HG03575 (cell line): Measurements from ENCODE around the gene ATP2C2.

ENCODE experiments used
- ATAC-seq: cut with Tn5 transposase; IDR thresholded peaks from one replicate; pipeline ENCODE4 v1.9.1; 2021; ENCODE audit not compliant: unreplicated experiment, insufficient number of reproducible peaks, low FRiP score; ENCODE audit errors: extremely low read depth

The ATP2C2 gene

DNA sequence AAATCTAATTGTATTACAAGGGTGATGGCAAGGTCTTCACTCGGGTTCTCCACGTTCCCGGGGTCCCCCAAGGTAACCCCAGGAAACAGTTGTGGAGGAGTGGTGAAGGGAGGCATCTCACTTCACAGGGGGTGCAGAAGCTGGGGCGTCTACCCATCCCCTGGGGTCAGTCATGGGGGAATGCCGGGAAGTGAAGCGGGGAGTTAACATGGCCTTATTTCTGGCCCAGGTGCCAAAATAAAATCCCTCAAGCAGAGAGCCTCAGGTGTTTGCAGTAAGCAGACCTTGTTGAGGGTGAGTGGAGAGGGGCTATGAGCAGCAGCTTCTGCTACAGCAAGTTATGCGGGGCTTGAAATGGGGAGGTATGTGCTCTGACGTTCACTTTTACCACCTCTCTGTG lies 9.0 kb upstream of the ATP2C2 start:
- no peak for ATAC-seq

- no peak for ATAC-seq
Observed at GRCh38 chr16:84360170-84360569, 8.2 kb upstream of the ATP2C2 start.

DNA sequence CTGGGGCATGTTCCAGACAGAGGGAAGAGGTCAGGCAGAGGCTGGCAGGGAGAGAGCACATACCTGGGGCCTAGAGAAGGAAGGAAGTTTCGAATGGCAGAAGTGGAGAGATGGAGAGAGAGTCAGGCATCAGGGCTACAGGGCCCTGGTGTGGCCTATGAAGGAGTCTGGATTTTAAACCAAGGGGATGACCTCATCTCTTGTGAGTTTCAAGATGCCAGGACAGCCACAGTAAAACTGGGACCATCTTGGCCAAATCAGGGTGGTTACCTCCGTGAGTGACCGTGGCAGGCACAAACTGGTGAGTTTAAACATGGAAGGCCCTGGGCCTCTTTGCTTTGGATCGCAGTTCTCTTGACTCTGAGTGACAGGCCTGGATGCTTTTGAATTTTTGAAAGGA lies 7.6 kb upstream of the ATP2C2 start:
- no peak for ATAC-seq

DNA sequence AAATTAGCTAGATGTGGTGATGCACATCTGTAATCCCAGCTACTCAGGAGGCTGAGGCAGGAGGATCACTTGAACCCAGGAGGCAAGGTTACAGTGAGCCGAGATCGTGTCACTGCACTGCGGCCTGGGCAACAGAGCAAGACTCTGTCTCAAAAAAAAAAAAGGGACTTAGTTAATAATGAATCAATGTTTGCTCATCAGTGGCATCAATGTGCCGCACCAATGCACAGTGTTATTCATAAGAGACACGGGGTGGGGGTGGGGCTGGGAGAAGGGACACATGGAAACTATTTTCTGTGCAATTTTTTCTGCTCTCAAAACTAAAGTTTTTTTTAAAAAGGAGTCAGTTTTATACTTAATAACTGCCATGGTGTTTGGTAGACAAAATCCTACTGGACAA lies 6.8 kb upstream of the ATP2C2 start:
- no peak for ATAC-seq

GRCh38 chr16:84362471-84362941 lies 5.8 kb upstream of the ATP2C2 start:
- no peak for ATAC-seq

- ATAC-seq = no peak
Observed at GRCh38 chr16:84366208-84366607, 2.1 kb upstream of the ATP2C2 start.

- no peak for ATAC-seq
Observed at GRCh38 chr16:84367297-84367680, 1.0 kb upstream of the ATP2C2 start.

DNA sequence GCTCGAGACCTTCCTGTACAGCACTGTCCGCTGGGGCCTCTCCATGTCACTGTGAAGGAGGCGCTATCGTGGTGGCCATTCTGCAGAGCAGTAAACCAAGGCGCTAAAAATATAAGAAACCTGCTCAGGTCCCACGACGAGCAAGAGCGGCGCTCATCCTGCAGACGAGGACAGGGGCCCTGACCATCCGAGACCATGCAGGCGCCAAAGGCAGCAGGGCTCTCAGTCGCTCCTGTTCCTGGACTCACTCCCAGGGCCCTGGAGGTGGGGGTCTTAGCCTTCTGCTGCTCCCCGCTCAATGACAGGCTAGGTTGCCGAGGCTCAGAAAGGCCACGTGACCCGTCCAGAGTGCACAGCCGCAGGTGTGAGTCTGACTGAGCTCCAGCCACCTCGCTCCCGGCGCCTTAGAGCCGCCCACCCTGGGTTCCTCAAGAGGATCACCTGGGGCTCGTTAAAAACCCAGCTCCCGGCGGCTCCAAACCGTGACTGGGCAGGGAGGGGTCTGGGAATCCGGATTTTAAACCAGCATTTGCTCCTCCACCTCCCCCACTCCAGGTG lies 509 bp upstream of the ATP2C2 start:
- no peak for ATAC-seq

DNA sequence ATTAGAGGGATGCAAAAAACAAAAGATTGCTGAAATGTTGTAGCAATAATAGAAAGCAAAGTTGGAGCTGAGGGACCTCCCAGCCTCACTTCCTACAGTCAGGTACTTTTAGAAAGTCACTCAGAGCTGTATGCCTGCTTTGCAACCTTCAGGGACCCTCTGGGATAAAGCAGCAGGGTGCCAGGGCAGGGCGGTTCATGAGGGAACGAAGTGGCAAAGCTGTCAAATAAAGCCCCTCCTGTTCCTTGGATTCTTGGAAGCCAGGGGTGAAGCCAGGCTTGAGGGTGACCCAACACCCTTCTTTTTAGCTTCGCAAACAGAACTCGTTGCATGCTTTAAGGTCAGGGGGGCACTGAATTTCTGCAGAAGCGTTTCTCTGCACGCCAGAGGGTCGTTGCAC lies 767 bp downstream of the ATP2C2 start:
- no peak for ATAC-seq

DNA sequence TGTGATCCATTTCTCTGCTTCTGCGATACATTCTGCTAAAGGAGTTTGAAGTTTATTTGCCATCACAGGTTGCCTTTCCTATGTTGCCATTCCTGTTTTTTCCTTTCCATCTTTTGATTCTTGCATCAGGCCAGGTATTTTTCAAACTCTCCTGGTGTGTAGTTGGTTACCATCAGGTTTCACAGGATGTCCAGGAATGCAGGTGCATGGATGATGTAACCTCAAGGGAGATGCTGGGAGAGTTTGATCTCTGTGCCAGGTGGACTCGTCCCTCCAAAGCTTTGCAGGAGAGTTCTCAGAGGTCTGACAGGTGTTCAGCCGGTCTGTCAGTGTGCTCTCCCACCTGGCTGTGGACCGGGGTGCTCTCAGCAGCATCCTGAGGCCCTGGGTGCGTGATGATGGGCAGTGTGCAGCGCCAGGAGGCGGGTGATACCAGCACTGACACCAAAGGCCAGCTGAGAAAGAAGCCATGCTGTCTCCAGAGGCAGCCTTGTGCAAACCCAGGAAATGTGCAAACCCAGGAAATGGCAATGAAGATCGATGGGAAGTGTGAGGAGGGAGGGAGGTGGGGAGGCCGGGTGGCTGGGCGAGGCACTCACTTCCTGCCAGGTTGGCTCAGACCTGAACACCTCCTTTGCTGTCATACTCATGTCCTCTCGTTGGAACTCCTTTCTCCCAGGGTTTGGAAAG lies 1.7 kb downstream of the ATP2C2 start:
- ATAC-seq = no peak

DNA sequence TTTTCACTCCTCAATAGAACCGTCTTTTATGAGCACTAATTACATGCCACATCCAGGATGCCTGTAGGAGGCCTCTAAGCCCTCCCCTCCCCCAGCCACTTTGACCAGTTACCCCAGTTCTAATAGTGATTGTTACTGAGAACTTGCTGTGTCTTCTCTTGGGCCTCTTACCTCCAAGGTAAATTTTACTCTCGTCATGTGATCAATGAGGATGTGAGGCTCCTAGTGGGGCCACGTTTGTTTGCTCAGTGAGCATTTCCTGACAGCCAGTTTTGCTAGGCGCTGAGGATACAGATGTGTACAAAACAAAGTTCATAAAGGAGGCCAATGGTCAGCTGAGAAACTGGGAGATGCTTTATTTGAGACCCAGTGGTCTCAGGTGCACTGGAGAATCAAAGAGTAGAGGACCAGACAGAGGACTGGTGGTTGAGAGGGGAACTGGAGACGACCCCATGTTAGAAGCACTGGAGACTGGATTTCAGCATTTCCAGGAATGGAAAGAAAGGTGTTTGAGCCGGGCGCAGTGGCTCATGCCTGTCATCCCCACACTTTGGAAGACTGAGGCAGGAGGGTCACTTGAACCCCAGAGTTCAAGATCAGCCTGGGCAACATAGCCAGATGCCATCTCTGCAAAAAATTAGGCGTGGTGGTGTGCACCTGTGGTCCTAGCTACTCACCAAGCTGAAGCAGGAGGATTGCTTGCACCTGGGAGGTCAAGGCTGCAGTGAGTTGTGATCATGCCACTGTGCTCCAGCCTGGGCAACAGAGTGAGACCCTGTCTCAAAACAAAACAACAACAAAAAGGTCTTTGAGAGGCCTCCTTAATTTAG lies 2.6 kb downstream of the ATP2C2 start:
- ATAC-seq = no peak

- no peak for ATAC-seq
Observed at GRCh38 chr16:84371553-84371865, 3.2 kb downstream of the ATP2C2 start.

DNA sequence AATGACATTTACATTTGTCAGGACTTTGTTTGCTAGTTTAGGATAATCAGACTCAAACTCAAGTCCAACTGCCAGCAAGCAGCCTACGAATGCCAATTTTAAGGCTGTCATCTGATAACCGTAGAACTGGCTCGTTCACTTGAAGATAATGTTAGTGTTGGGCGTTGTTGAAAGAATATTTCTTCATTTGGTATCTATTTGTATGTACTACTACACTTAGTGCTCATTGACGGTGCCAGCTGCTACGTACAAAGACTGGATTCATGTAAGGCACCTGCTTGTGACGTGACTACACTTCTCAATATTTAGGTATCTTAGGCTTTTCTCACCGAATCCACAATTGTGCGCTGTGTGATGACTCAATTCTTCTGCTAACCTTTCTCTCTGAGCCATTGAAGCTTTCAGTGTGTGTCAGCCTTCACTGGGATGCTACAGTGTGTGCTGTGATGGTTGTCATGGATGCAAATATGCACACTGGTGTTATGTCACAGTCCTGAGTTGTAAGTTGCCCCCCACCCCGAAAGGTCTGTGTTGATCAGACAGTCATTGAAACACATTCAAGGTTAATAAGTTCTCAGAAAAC lies 5.7 kb downstream of the ATP2C2 start:
- ATAC-seq = no peak

DNA sequence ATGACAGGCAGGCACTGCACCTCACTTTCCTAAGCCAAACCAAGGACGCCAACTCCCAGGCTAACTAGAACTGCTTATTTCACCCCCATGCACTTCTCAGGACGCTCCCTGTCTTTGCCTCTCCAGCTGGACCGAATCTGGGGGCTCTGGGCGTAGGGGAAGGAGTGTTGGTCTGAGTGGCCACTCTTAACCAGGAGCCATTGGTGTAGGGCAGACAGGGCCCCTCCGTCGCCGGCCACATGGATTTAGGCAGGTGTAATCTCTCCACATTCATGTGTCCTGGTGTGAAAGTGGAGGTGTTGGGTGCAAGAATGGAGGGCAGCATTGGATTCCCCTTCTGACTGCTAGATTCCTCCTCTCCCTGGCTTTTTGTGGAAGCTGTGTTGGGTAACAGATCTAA lies 9.8 kb downstream of the ATP2C2 start:
- no peak for ATAC-seq

GRCh38 chr16:84378567-84378966 lies 10.2 kb downstream of the ATP2C2 start:
- ATAC-seq = no peak

DNA sequence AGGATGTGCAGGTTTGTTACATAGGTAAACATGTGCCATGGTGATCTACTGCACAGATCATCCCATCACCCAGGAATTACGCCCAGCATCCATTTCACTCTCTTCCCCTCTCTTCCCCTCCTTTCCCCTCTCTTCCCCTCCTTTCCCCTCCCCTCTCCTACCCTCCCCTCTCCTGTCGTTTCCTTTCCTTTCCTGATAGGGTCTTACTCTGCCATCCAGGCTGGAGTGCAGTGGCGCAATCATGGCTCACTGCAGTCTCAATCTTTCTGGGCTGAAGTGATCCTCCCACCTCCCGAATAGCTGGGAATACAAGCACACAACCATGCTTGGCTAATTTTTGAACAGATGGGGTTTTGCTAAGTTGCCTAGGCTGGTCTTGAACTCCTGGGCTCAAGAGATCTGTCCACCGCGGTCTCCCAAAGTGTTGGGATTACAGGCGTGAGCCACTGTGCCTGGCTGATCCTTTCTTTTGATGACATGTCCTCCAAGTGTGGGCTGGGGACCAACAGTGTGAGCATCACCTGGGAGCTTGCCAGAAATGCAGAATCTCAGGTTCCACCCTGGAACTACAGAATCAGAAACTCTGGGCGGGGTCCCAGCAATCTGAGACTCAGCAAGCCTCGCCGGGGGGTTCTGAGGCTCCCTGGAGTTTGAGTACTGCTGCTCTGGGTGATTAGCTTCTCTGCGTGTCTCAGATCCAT lies 10.8 kb downstream of the ATP2C2 start:
- ATAC-seq = no peak

DNA sequence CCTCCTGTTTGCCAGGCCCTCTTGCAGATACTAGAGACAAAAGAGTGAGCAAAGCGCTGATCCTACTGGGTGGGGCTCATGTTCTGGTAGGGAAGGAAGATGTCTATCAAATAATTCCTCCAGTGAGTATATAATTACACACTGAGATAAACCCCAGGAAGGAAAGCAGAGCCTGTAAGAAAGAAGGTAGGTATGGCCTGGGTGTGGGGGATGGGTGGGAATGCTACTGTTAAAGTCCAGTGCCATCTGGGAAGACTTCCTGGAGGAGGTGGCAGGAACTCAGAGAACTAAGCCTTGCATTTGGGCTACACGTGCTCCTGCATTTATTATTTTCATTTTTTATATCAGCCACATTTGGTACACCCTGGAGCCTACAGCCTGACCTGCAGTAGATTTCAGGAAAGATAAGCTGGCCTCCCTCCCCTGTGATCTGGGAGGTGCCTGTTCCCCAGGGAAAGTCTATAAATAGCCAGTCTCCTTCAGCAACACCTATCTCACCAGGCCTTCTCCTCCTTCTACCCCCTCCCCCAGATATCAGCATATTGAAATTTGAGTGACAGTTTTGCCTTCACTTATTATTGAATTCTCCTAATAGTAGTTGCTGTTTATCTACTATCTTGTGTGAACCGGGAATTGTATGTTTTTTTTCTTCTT lies 11.5 kb downstream of the ATP2C2 start:
- ATAC-seq = no peak

- ATAC-seq = no peak
Observed at GRCh38 chr16:84380405-84380804, 12.1 kb downstream of the ATP2C2 start.

GRCh38 chr16:84382396-84382795 lies 14.1 kb downstream of the ATP2C2 start:
- no peak for ATAC-seq
